ENCODE measurements around the gene CD72. TPM values are rescaled to one million over a fixed set of nuclear protein-coding genes. Genes with fewer than 3 reads are reported as not detected.
"Not testable (repeated sequence)": the region's sequence is repeated elsewhere in the genome, so short reads cannot be mapped to it uniquely, and the experiment has no call there.

Gene CD72
- total RNA-seq, 1 donor from 2014 or later, result 0.79 TPM

- H3K27me3 ChIP-seq (ENCODE audit: control insufficient read depth, insufficient read depth, low read length); FAIRE-seq; H3K36me3 ChIP-seq (ENCODE audit: control insufficient read depth, insufficient read depth, low read length); H3K4me3 ChIP-seq (ENCODE audit: low read depth, low read length); DNase-seq (ENCODE audit: low read depth): not testable (repeated sequence)
Measured at GRCh38 chr9:35579659-35580227, 38.5 kb downstream of the CD72 start.

- no peak overlapping the region for H3K4me3 ChIP-seq (ENCODE audit: low read depth, low read length)
- FAIRE-seq (no peak), DNase-seq (ENCODE audit: low read depth) (peak; percentile 25)
- no peaks in the 10 kb centered on the region for H3K27me3 ChIP-seq (ENCODE audit: control insufficient read depth, insufficient read depth, low read length)
- no peak for TF ChIP-seq CTCF (IDR thresholded peaks at IDR 0.05; ENCODE audit: insufficient read depth, low read length, severe bottlenecking)
- no peaks in the 10 kb centered on the region for H3K36me3 ChIP-seq (ENCODE audit: control insufficient read depth, insufficient read depth, low read length)
Measured at GRCh38 chr9:35579130-35579529, 39.1 kb downstream of the CD72 start.

GRCh38 chr9:35577486-35577885 lies 40.7 kb downstream of the CD72 start:
- Histone ChIP-seq H3K4me3 (ENCODE audit: low read depth, low read length) (no peak overlapping the region), H3K27me3 (ENCODE audit: control insufficient read depth, insufficient read depth, low read length) (no peaks in the 10 kb centered on the region), H3K36me3 (ENCODE audit: control insufficient read depth, insufficient read depth, low read length) (no peaks in the 10 kb centered on the region)
- TF ChIP-seq CTCF (IDR thresholded peaks at IDR 0.05; ENCODE audit: insufficient read depth, low read length, severe bottlenecking), result no peak
- DNase-seq (ENCODE audit: low read depth) (no peak), FAIRE-seq (no peak)

- Histone ChIP-seq H3K36me3 (ENCODE audit: control insufficient read depth, insufficient read depth, low read length) (no peaks in the 10 kb centered on the region), H3K4me3 (ENCODE audit: low read depth, low read length) (no peak overlapping the region), H3K27me3 (ENCODE audit: control insufficient read depth, insufficient read depth, low read length) (no peaks in the 10 kb centered on the region)
- no peak for DNase-seq (ENCODE audit: low read depth)
- TF ChIP-seq CTCF (IDR thresholded peaks at IDR 0.05; ENCODE audit: insufficient read depth, low read length, severe bottlenecking), result no peak
- no peak for FAIRE-seq
Measured at GRCh38 chr9:35575478-35575877, 42.7 kb downstream of the CD72 start.

- no peak overlapping the region for H3K4me3 ChIP-seq (ENCODE audit: low read depth, low read length)
- peak; percentile 28 for FAIRE-seq
- no peaks in the 10 kb centered on the region for H3K27me3 ChIP-seq (ENCODE audit: control insufficient read depth, insufficient read depth, low read length)
- DNase-seq (ENCODE audit: low read depth), result no peak
- H3K36me3 ChIP-seq (ENCODE audit: control insufficient read depth, insufficient read depth, low read length), result no peaks in the 10 kb centered on the region
- no peak for TF ChIP-seq CTCF (IDR thresholded peaks at IDR 0.05; ENCODE audit: insufficient read depth, low read length, severe bottlenecking)
Measured at GRCh38 chr9:35574578-35575122, 43.6 kb downstream of the CD72 start.

GRCh38 chr9:35570709-35571504 lies 47.3 kb downstream of the CD72 start:
- DNase-seq (ENCODE audit: low read depth) (no peak), FAIRE-seq (no peak)
- Histone ChIP-seq H3K4me3 (ENCODE audit: low read depth, low read length) (no peak overlapping the region), H3K27me3 (ENCODE audit: control insufficient read depth, insufficient read depth, low read length) (no peaks in the 10 kb centered on the region), H3K36me3 (ENCODE audit: control insufficient read depth, insufficient read depth, low read length) (no peaks in the 10 kb centered on the region)
- no peak for TF ChIP-seq CTCF (IDR thresholded peaks at IDR 0.05; ENCODE audit: insufficient read depth, low read length, severe bottlenecking)

Measured in bronchial epithelial cell (primary cell).